ENCODE results near the gene HINFP. TPM values are rescaled to one million over a fixed set of nuclear protein-coding genes. Genes with fewer than 3 reads are reported as not detected.
A peak's percentile ranks its signal among the peaks of the same experiment; 100 is the strongest.

Gene HINFP
- total and polyA plus RNA-seq, 9 of the 15 experiments (the other 6 are each of a cell fraction or from before 2014, with no cell fraction given) = 13.8 to 34.1 (median 22.5) TPM

GRCh38 chr11:119121008-119121810, at the start of gene HINFP (continued):
- TF ChIP-seq SFPQ (IDR thresholded peaks at IDR 0.05; ENCODE audit: low read depth, low read length) (no peak), ZNF324 (CRISPR knock-in tag; IDR thresholded peaks at IDR 0.05) (no peak), SLC30A9 (CRISPR knock-in tag; IDR thresholded peaks at IDR 0.05) (no peak), E2F4 (CRISPR knock-in tag; IDR thresholded peaks at IDR 0.05; ENCODE audit: low read depth) (no peak), CEBPG (CRISPR knock-in tag; IDR thresholded peaks at IDR 0.05) (no peak), CEBPG (tag; conservative IDR thresholded peaks at IDR 0.05 in 1 of 2, IDR thresholded peaks at IDR 0.05 in 1 of 2) (no peak), ZNF23 (CRISPR knock-in tag; IDR thresholded peaks at IDR 0.05) (no peak), HEY1 (CRISPR knock-in tag; IDR thresholded peaks at IDR 0.05; ENCODE audit: borderline replicate concordance) (0 out of 2 replicates have a peak, but pooled peaks have one; percentile 59), SNIP1 (IDR thresholded peaks at IDR 0.05; ENCODE audit: low read depth) (peak; percentile 35; the same call in 1 of the 2 replicates), TAF1 (IDR thresholded peaks at IDR 0.05; ENCODE audit: control insufficient read depth, extremely low read depth, insufficient read depth, low read length, severe bottlenecking) (no peak), ZNF707 (CRISPR knock-in tag; conservative IDR thresholded peaks at IDR 0.05) (no peak), TCF3 (CRISPR knock-in tag; IDR thresholded peaks at IDR 0.05) (no peak; the same call in 1 of the 2 replicates), XRCC5 (IDR thresholded peaks at IDR 0.05; ENCODE audit: low read depth, low read length) (no peak), PRPF4 (IDR thresholded peaks at IDR 0.05; ENCODE audit: insufficient read depth, low read depth, low read length, poor library complexity, severe bottlenecking) (no peak), ZNF232 (CRISPR knock-in tag; IDR thresholded peaks at IDR 0.05) (peak; percentile 90), NR2F6 (CRISPR knock-in tag; IDR thresholded peaks at IDR 0.05) (no peak), MTA2 (IDR thresholded peaks at IDR 0.05; ENCODE audit: low read depth) (no peak), ZNF347 (CRISPR knock-in tag; IDR thresholded peaks at IDR 0.05; ENCODE audit: low read depth) (no peak), NCOA4 (IDR thresholded peaks at IDR 0.05; ENCODE audit: partially characterized antibody) (no peak)
- TF ChIP-seq, protein P1, sequence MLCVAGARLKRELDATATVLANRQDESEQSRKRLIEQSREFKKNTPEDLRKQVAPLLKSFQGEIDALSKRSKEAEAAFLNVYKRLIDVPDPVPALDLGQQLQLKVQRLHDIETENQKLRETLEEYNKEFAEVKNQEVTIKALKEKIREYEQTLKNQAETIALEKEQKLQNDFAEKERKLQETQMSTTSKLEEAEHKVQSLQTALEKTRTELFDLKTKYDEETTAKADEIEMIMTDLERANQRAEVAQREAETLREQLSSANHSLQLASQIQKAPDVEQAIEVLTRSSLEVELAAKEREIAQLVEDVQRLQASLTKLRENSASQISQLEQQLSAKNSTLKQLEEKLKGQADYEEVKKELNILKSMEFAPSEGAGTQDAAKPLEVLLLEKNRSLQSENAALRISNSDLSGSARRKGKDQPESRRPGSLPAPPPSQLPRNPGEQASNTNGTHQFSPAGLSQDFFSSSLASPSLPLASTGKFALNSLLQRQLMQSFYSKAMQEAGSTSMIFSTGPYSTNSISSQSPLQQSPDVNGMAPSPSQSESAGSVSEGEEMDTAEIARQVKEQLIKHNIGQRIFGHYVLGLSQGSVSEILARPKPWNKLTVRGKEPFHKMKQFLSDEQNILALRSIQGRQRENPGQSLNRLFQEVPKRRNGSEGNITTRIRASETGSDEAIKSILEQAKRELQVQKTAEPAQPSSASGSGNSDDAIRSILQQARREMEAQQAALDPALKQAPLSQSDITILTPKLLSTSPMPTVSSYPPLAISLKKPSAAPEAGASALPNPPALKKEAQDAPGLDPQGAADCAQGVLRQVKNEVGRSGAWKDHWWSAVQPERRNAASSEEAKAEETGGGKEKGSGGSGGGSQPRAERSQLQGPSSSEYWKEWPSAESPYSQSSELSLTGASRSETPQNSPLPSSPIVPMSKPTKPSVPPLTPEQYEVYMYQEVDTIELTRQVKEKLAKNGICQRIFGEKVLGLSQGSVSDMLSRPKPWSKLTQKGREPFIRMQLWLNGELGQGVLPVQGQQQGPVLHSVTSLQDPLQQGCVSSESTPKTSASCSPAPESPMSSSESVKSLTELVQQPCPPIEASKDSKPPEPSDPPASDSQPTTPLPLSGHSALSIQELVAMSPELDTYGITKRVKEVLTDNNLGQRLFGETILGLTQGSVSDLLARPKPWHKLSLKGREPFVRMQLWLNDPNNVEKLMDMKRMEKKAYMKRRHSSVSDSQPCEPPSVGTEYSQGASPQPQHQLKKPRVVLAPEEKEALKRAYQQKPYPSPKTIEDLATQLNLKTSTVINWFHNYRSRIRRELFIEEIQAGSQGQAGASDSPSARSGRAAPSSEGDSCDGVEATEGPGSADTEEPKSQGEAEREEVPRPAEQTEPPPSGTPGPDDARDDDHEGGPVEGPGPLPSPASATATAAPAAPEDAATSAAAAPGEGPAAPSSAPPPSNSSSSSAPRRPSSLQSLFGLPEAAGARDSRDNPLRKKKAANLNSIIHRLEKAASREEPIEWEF (CRISPR knock-in tag; IDR thresholded peaks at IDR 0.05) = no peak
